HepG2 (cell line): Measurements from ENCODE around the gene NGDN. TPM values are rescaled to one million over a fixed set of nuclear protein-coding genes. Genes with fewer than 3 reads are reported as not detected.

Source experiments
- ARNT2 ChIP-seq: sonication (generic); formaldehyde crosslinking; IDR thresholded peaks from 2 replicates; pipeline ENCODE4 v1.8.0; 2022; ENCODE audit warnings: mild to moderate bottlenecking, low read depth, missing genetic modification reagents, moderate library complexity
- EHMT2 ChIP-seq: fragments of 200-600 bp; sonication (generic); IDR thresholded peaks from 2 replicates; pipeline ENCODE4 v1.7.0; 2017; ENCODE audit warnings: antibody characterized with exemption, low read depth, low read length, borderline replicate concordance
- ELF3 ChIP-seq: IDR thresholded peaks from 2 replicates; pipeline ENCODE4 v1.6.1; 2016; ENCODE audit warnings: missing genetic modification reagents, missing compliant biosample characterization
- ISL2 ChIP-seq: sonication (generic); formaldehyde crosslinking; IDR thresholded peaks from 2 replicates; pipeline ENCODE4 v1.5.0; 2020; ENCODE audit warnings: missing genetic modification reagents
- ISX ChIP-seq: sonication (generic); formaldehyde crosslinking; conservative IDR thresholded peaks from 2 replicates; pipeline ENCODE4 v1.5.0; 2020; ENCODE audit warnings: missing genetic modification reagents
- KLF9 ChIP-seq: IDR thresholded peaks from 2 replicates; pipeline ENCODE4 v1.6.1; 2016; ENCODE audit warnings: low read depth
- MAFF ChIP-seq: IDR thresholded peaks from 2 replicates; pipeline ENCODE4 v1.6.1; 2011; ENCODE audit warnings: low read depth, low read length, improper control_type of control experiment
- MTF1 ChIP-seq: sonication (generic); formaldehyde crosslinking; IDR thresholded peaks from 2 replicates; pipeline ENCODE4 v1.5.0; 2020; ENCODE audit warnings: missing genetic modification reagents
- NFE2L1 ChIP-seq: sonication (generic); formaldehyde crosslinking; IDR thresholded peaks from 2 replicates; pipeline ENCODE4 v1.4.0; 2020; ENCODE audit warnings: missing genetic modification reagents, mild to moderate bottlenecking, borderline replicate concordance
- NFYB ChIP-seq: sonication (generic); formaldehyde crosslinking; IDR thresholded peaks from 2 replicates; pipeline ENCODE4 v1.4.0; 2020; ENCODE audit warnings: missing genetic modification reagents
- NONO ChIP-seq, 2 experiments: fragments of 450-650 bp in 1 of 2; sonication (generic) in 1 of 2; formaldehyde crosslinking in 1 of 2; IDR thresholded peaks in 1 of 2; conservative IDR thresholded peaks in 1 of 2; 2 replicates each; pipeline versions ENCODE4 v1.6.1 to v1.8.0; 2017 to 2022; ENCODE audit warnings: mild to moderate bottlenecking in 1 of 2, missing genetic modification reagents in 1 of 2, moderate library complexity in 1 of 2
- POLR2A ChIP-seq, 2 experiments: IDR thresholded peaks; 2 replicates each; pipeline ENCODE4 v1.6.1; 2011; ENCODE audit warnings: low read depth in 2 of 2, low read length in 2 of 2, mild to moderate bottlenecking in 1 of 2, moderate library complexity in 1 of 2; ENCODE audit not compliant: insufficient read depth in 1 of 2
- PRDM15 ChIP-seq: sonication (generic); formaldehyde crosslinking; IDR thresholded peaks from 2 replicates; pipeline ENCODE4 v1.4.0; 2020; ENCODE audit warnings: missing genetic modification reagents
- RXRA ChIP-seq: sonication (generic); formaldehyde crosslinking; IDR thresholded peaks from 2 replicates; pipeline ENCODE4 v1.5.1; 2020; ENCODE audit warnings: missing genetic modification reagents
- SRSF1 ChIP-seq: fragments of 200-400 bp; formaldehyde crosslinking; optimal IDR thresholded peaks from 2 replicates; pipeline ENCODE3; 2017; ENCODE audit warnings: mild to moderate bottlenecking, low read depth, low read length, moderate library complexity
- SUZ12 ChIP-seq: fragments of 150-350 bp; IDR thresholded peaks from 2 replicates; pipeline ENCODE4 v1.6.1; 2014; ENCODE audit warnings: low read depth, low read length
- TAF1 ChIP-seq: sonication (generic); formaldehyde crosslinking; IDR thresholded peaks from 2 replicates; pipeline ENCODE4 v1.4.0; 2020; ENCODE audit warnings: missing genetic modification reagents
- TCF12 ChIP-seq, 2 experiments: fragments of 450-650 bp in 1 of 2; sonication (generic) in 1 of 2; formaldehyde crosslinking in 1 of 2; IDR thresholded peaks; 2 replicates each; pipeline versions ENCODE4 v1.6.1 to v1.8.0; 2017 to 2022; ENCODE audit warnings: antibody characterized with exemption in 1 of 2, mild to moderate bottlenecking in 1 of 2, missing genetic modification reagents in 1 of 2, moderate library complexity in 1 of 2
- ZNF101 ChIP-seq: sonication (generic); formaldehyde crosslinking; IDR thresholded peaks from 2 replicates; pipeline ENCODE4 v1.4.0; 2020; ENCODE audit warnings: mild to moderate bottlenecking, low read depth, missing genetic modification reagents, borderline replicate concordance
- ZNF335 ChIP-seq: sonication (generic); formaldehyde crosslinking; IDR thresholded peaks from 2 replicates; pipeline ENCODE4 v1.4.0; 2020; ENCODE audit warnings: missing genetic modification reagents
- ZNF484 ChIP-seq: sonication (generic); formaldehyde crosslinking; IDR thresholded peaks from 2 replicates; pipeline ENCODE4 v1.5.1; 2020; ENCODE audit warnings: mild to moderate bottlenecking, low read depth, missing genetic modification reagents, borderline replicate concordance
- ZNF543 ChIP-seq: sonication (generic); formaldehyde crosslinking; IDR thresholded peaks from 2 replicates; pipeline ENCODE4 v1.4.0; 2020; ENCODE audit warnings: mild to moderate bottlenecking, missing genetic modification reagents
- ZNF546 ChIP-seq: sonication (generic); formaldehyde crosslinking; conservative IDR thresholded peaks from 2 replicates; pipeline ENCODE4 v1.8.1; 2023; ENCODE audit warnings: mild to moderate bottlenecking, missing genetic modification reagents
- ZNF616 ChIP-seq: sonication (generic); formaldehyde crosslinking; IDR thresholded peaks from 2 replicates; pipeline ENCODE4 v1.5.0; 2020; ENCODE audit warnings: low read depth, mild to moderate bottlenecking, missing genetic modification reagents
- ZNF883 ChIP-seq: sonication (generic); formaldehyde crosslinking; IDR thresholded peaks from 2 replicates; pipeline ENCODE4 v1.5.1; 2020; ENCODE audit warnings: mild to moderate bottlenecking, missing genetic modification reagents; ENCODE audit errors: not compliant biosample characterization
- polyA plus RNA-seq, 8 experiments: library from polyadenylated mRNA; depleted of rRNA in 3 of 8; stranded (reverse) in 7 of 8; unstranded in 1 of 8; fragments of >200 nt; fragmentation: Illumina TruSeq in 4 of 8; extraction: Trizol in 4 of 8; gene quantifications; 2 replicates each; pipeline versions ENCODE4 v1.2.1 to v1.2.3, GENCODE V29; 2011 to 2016; ENCODE audit warnings: low read depth in 4 of 8, missing spikeins in 1 of 8, mixed read lengths in 1 of 8; ENCODE audit not compliant: insufficient read depth in 1 of 8
- total RNA-seq, 5 experiments: library from RNA; depleted of rRNA; stranded (reverse); fragments of >200 nt; fragmentation: Illumina TruSeq; extraction: Trizol; gene quantifications; 2 replicates each; pipeline ENCODE4 v1.2.3, GENCODE V29; 2016; ENCODE audit warnings: low read depth in 1 of 5
- TF ChIP-seq, protein P1 (sequence below): sonication (generic); formaldehyde crosslinking; IDR thresholded peaks from 2 replicates; pipeline ENCODE4 v1.8.0; 2023; ENCODE audit warnings: mild to moderate bottlenecking, missing genetic modification reagents
- TF ChIP-seq, protein P2 (sequence below): IDR thresholded peaks from 2 replicates; pipeline ENCODE4 v1.6.1; 2016; ENCODE audit warnings: missing genetic modification reagents, missing compliant biosample characterization

The NGDN gene
- total and polyA plus RNA-seq, 2 of the 13 experiments (the other 11 are each of a cell fraction or from before 2014, with no cell fraction given): 154 to 216 TPM

- no peak for TF ChIP-seq ZNF484 (CRISPR knock-in tag)
- TF ChIP-seq ARNT2: no peak
- no peak for TF ChIP-seq MAFF
- peak; percentile 23; the same call in 1 of the 2 replicates for TF ChIP-seq TAF1 (CRISPR knock-in tag)
- no peak for TF ChIP-seq ZNF546 (CRISPR knock-in tag)
- TF ChIP-seq ZNF101 (CRISPR knock-in tag): no peak
- peak; percentile 54; the same call in 1 of the 2 replicates for TF ChIP-seq EHMT2
- no peak for TF ChIP-seq NONO (IDR thresholded peaks at IDR 0.05)
- TF ChIP-seq NONO (CRISPR knock-in tag; conservative IDR thresholded peaks at IDR 0.05): peak; percentile 58
- no peak for TF ChIP-seq NFE2L1 (CRISPR knock-in tag)
- TF ChIP-seq ISX (CRISPR knock-in tag): no peak
- TF ChIP-seq KLF9: no peak
- no peak for TF ChIP-seq POLR2A (IDR thresholded peaks at IDR 0.05; ENCODE audit: insufficient read depth in 1 of 2, low read depth in 2 of 2, low read length in 2 of 2)
- TF ChIP-seq TCF12 (IDR thresholded peaks at IDR 0.05): no peak
- TF ChIP-seq TCF12 (CRISPR knock-in tag; IDR thresholded peaks at IDR 0.05): no peak
- TF ChIP-seq SRSF1: peak; percentile 44
- peak; percentile 63 for TF ChIP-seq RXRA (CRISPR knock-in tag)
- no peak for TF ChIP-seq ELF3 (CRISPR knock-in tag)
- TF ChIP-seq, protein P1, sequence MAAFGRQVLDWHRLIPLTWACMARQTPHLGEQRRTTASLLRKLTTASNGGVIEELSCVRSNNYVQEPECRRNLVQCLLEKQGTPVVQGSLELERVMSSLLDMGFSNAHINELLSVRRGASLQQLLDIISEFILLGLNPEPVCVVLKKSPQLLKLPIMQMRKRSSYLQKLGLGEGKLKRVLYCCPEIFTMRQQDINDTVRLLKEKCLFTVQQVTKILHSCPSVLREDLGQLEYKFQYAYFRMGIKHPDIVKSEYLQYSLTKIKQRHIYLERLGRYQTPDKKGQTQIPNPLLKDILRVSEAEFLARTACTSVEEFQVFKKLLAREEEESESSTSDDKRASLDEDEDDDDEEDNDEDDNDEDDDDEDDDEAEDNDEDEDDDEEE (CRISPR knock-in tag): peak; percentile 87
- TF ChIP-seq ZNF883: peak; percentile 51
- TF ChIP-seq ZNF616 (CRISPR knock-in tag): no peak
- no peak for TF ChIP-seq PRDM15
- no peak for TF ChIP-seq ZNF335 (CRISPR knock-in tag)
- TF ChIP-seq SUZ12: no peak
- no peak for TF ChIP-seq NFYB (CRISPR knock-in tag)
- no peak for TF ChIP-seq ISL2 (CRISPR knock-in tag)
- TF ChIP-seq ZNF543 (CRISPR knock-in tag): 0 out of 2 replicates have a peak, but pooled peaks have one; percentile 64
- TF ChIP-seq, protein P2, sequence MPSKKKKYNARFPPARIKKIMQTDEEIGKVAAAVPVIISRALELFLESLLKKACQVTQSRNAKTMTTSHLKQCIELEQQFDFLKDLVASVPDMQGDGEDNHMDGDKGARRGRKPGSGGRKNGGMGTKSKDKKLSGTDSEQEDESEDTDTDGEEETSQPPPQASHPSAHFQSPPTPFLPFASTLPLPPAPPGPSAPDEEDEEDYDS: no peak
- TF ChIP-seq MTF1 (CRISPR knock-in tag): no peak
These were observed 33.8 kb upstream of the NGDN start, which contains the start of gene MYH7 (continued) for GRCh38 chr14:23435543-23436326.
